CD4-positive, CD25-positive, alpha-beta regulatory T cell (primary cell): Measurements from ENCODE around the gene CD247. TPM values are rescaled to one million over a fixed set of nuclear protein-coding genes. Genes with fewer than 3 reads are reported as not detected.
A peak's percentile ranks its signal among the peaks of the same experiment; 100 is the strongest.

Experiments used
- ATAC-seq, 2 donors: fragments of 150-1000 bp; cut with Tn5 transposase; one replicate each; pipeline ENCODE4 v1.10.0; 2021; ENCODE audit warnings: low read depth in 2 of 2, moderate number of reproducible peaks in 2 of 2, moderate library complexity in 1 of 2
- DNase-seq, 3 donors: peaks; one replicate each; pipeline versions ENCODE4 v3.0.0 to v3.0.0-alpha.2; 2012 to 2022; ENCODE audit warnings: mixed read lengths in 1 of 3
- H3K27ac ChIP-seq: one replicate; pipeline ENCODE4 v1.7.0; 2013; ENCODE audit warnings: mild to moderate bottlenecking, low read length; ENCODE audit not compliant: insufficient read depth, poor library complexity, severe bottlenecking
- H3K27me3 ChIP-seq: one replicate; pipeline ENCODE4 v1.7.0; 2013; ENCODE audit warnings: low read length; ENCODE audit not compliant: control insufficient read depth, insufficient read depth
- H3K36me3 ChIP-seq: one replicate; pipeline ENCODE4 v1.7.0; 2013; ENCODE audit warnings: mild to moderate bottlenecking, low read length, moderate library complexity; ENCODE audit not compliant: control insufficient read depth, insufficient read depth
- H3K4me1 ChIP-seq: 2 replicates; pipeline ENCODE4 v1.7.0; 2013; ENCODE audit warnings: mild to moderate bottlenecking, low read length; ENCODE audit not compliant: insufficient read depth, control insufficient read depth, poor library complexity, severe bottlenecking
- H3K4me3 ChIP-seq: one replicate; pipeline ENCODE4 v1.7.0; 2013; ENCODE audit warnings: low read depth, mild to moderate bottlenecking, low read length, moderate library complexity
- H3K9me3 ChIP-seq, 2 experiments: 1 replicate in 1 of 2; 2 replicates in 1 of 2; pipeline ENCODE4 v1.7.0; 2013; ENCODE audit warnings: low read length in 2 of 2, mild to moderate bottlenecking in 1 of 2, moderate library complexity in 1 of 2; ENCODE audit not compliant: control insufficient read depth in 2 of 2
- H3K27ac Mint-ChIP-seq, 3 donors: one replicate each; pipeline ENCODE4 v1.8.0; 2020 to 2022; ENCODE audit warnings: mild to moderate bottlenecking in 3 of 3, mixed read lengths in 3 of 3, moderate library complexity in 2 of 3
- H3K27me3 Mint-ChIP-seq: one replicate; pipeline ENCODE4 v1.8.0; 2022; ENCODE audit warnings: mild to moderate bottlenecking, mixed read lengths
- H3K36me3 Mint-ChIP-seq: one replicate; pipeline ENCODE4 v1.8.0; 2020; ENCODE audit warnings: mixed read lengths
- H3K4me1 Mint-ChIP-seq, 4 donors: one replicate each; pipeline ENCODE4 v1.8.0; 2020 to 2022; ENCODE audit warnings: mixed read lengths in 4 of 4, mild to moderate bottlenecking in 1 of 4
- H3K4me3 Mint-ChIP-seq, 4 donors: one replicate each; pipeline ENCODE4 v1.8.0; 2020 to 2022; ENCODE audit warnings: mild to moderate bottlenecking in 4 of 4, mixed read lengths in 4 of 4, moderate library complexity in 3 of 4
- H3K9me3 Mint-ChIP-seq, 7 donors: one replicate each; pipeline ENCODE4 v1.8.0; 2020 to 2022; ENCODE audit warnings: mixed read lengths in 7 of 7, mild to moderate bottlenecking in 3 of 7, moderate library complexity in 2 of 7
- polyA plus RNA-seq, 4 donors: library from polyadenylated mRNA; unstranded; fragments of 300-500 nt; fragmentation: Illumina TruSeq; gene quantifications; one replicate each; pipeline ENCODE4 v1.2.3, GENCODE V29; 2021
- total RNA-seq: library from RNA; stranded (reverse); gene quantifications from one replicate; pipeline ENCODE4 v1.2.3, GENCODE V29; 2022

CD247 gene
- total and polyA plus RNA-seq, 5 donors from 2014 or later, result 410 to 718 (median 424) TPM

DNA sequence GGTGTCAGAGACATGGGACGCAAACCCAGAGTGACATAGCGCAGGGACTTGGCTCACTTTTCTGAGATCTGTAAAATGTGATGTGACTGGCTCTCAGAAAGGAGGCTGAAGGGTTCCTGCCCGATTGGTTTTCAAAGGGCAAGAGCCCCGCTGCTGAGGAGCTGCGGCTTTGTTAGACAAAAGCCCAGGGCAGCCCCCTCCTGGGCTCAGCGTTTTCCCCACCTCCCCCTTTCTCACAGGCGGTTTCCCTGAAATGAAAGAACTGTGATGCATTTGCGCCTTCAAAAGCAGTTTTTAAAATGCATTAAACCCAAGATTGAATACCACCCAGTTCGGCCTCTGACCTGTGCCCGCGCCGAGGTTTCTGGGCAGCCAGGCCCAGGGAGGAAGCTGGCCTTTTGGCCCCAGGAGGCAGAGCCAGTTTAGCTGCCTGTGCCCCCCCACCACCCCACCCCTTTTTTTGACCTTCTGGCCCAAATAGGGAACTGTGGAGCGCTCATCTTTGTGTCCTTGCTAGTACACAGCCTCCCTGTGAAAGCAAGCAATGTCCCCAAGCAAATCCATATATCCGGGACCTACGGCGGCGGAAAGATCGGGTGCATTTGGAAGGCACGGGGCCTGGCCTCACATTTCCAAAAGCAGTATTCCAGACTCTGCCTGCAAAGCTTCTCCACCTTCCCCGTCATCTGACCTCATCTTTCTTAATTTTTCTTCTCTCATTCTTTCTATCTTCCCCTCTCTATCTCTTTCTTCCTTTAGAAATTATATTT, 28.6 kb downstream of the CD247 start:
- DNase-seq, result peak; percentile 43 to 46 (median 45)
- Mint-ChIP-seq H3K4me3 (peak overlapping the region; percentile 66 to 88 (median 84)), H3K4me1 (peaks cover 29 to 98% (median 81%) of the 10 kb centered on the region in 4 donors), H3K36me3 (peaks cover 47% of the 10 kb centered on the region), H3K27me3 (peaks cover 5% of the 10 kb centered on the region), H3K27ac (peak overlapping the region; percentile 83 to 98 (median 94)), H3K9me3 (no peaks in the 10 kb centered on the region)
- peak overlapping the region; percentile 78 for H3K27ac ChIP-seq
- no peaks in the 10 kb centered on the region for H3K9me3 ChIP-seq
- H3K27me3 ChIP-seq, result no peaks in the 10 kb centered on the region
- peaks cover 37% of the 10 kb centered on the region for H3K36me3 ChIP-seq
- peak overlapping the region; percentile 56 for H3K4me3 ChIP-seq
- peak; percentile 54 for ATAC-seq
- peaks cover 95% of the 10 kb centered on the region for H3K4me1 ChIP-seq

DNA sequence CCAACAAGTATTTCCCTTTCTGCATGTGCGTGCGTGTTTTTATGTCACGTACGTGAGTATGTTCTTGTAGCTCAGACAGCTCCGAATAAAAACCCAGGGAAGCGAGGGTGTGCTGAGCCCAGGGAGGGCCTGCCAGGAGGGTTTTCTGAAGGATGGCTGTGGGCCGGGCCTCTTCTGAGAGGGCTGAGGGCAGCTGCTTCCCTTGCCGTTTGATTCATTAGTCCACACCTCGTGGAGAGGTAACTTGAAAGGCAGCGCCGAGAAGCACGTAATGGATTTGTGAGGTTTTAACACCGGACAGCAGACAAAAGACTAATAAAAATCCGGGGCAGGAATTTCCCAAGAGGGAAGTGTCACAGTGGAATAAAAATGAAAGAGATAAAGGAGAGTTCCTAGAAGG, 29.5 kb downstream of the CD247 start:
- H3K9me3 Mint-ChIP-seq, result no peaks in the 10 kb centered on the region
- peaks cover 5% of the 10 kb centered on the region for H3K27me3 Mint-ChIP-seq
- peaks cover 45% of the 10 kb centered on the region for H3K36me3 Mint-ChIP-seq
- ATAC-seq (no peak), DNase-seq (no peak)
- H3K4me1 Mint-ChIP-seq, result peaks cover 32 to 98% (median 79%) of the 10 kb centered on the region in 4 donors
- peak overlapping the region; percentile 76 to 91 (median 82) for H3K4me3 Mint-ChIP-seq
- Histone ChIP-seq H3K27me3 (no peaks in the 10 kb centered on the region), H3K36me3 (peaks cover 28% of the 10 kb centered on the region), H3K4me1 (peaks cover 95% of the 10 kb centered on the region), H3K9me3 (no peaks in the 10 kb centered on the region), H3K4me3 (peak overlapping the region; percentile 56), H3K27ac (peak overlapping the region; percentile 78)
- H3K27ac Mint-ChIP-seq, result peak overlapping the region; percentile 83 to 94 (median 94)

DNA sequence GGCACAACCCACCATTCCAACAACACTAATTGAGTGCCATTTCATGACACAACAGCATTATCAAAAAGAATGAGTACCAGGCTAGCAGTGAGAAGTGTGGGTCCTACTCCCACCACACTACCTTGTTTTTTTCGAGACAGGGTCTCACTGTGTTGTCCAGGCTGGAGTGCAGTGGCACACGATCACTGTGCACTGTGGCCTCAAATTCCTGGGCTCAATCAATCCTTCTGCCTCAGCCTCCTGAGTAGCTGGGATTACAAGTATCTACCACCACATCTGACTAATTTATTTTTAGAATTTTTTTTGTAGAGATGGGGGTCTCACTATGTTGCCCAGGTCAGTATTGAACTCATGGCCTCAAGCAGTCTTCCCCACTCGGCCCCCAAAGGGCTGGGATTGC, 30.7 kb downstream of the CD247 start:
- Mint-ChIP-seq H3K4me3 (peak overlapping the region; percentile 76 to 91 (median 82)), H3K27ac (peak overlapping the region; percentile 83 to 94 (median 94)), H3K36me3 (peaks cover 45% of the 10 kb centered on the region), H3K27me3 (peaks cover 5% of the 10 kb centered on the region), H3K9me3 (no peaks in the 10 kb centered on the region), H3K4me1 (peaks cover 38 to 97% (median 78%) of the 10 kb centered on the region in 4 donors)
- Histone ChIP-seq H3K4me1 (peaks cover 95% of the 10 kb centered on the region), H3K27me3 (no peaks in the 10 kb centered on the region), H3K27ac (peak overlapping the region; percentile 78), H3K9me3 (no peaks in the 10 kb centered on the region), H3K4me3 (peak overlapping the region; percentile 11), H3K36me3 (peaks cover 28% of the 10 kb centered on the region)
- ATAC-seq, result no peak
- no peak for DNase-seq

DNA sequence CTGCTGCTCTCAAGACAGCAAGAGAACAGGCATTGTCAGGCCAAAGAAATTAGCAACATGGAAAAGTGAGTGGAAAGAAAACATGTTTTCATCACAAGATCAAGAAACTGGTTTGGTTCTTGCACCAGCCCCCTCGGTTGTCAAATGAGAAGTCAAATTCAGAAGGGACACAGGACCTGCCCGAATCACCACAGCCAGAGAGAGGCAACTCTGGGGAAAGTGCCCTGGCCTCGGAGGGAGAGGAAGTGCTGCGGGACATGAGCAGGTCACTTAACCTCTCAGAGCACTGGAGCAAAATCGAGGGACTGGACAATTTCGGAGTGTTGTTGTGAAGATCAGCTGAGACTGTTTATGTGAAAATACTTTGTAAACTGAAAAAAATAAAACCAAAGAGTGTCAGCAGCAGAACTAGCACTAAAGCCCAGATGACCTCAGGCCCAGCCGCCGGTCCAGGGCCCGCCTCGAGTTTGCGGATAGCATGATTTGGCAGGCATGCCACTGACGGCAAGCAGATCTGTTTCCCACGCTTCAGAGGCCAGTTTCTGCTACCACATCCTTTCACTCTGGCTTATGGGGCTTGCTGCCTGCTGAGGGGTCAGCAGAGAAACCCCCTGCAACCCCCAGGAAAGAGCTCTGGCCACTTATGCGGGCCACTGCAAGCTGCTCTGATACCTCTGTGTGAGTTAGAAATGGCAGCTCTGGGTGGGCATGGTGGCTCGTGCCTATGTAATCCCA, 32.1 kb downstream of the CD247 start:
- Histone ChIP-seq H3K27me3 (no peaks in the 10 kb centered on the region), H3K4me3 (peak overlapping the region; percentile 38), H3K36me3 (peaks cover 31% of the 10 kb centered on the region), H3K27ac (peak overlapping the region; percentile 70), H3K9me3 (no peaks in the 10 kb centered on the region), H3K4me1 (peaks cover 95% of the 10 kb centered on the region)
- ATAC-seq (no peak), DNase-seq (no peak)
- Mint-ChIP-seq H3K9me3 (no peaks in the 10 kb centered on the region), H3K4me1 (peaks cover 40 to 97% (median 77%) of the 10 kb centered on the region in 4 donors), H3K36me3 (peaks cover 46% of the 10 kb centered on the region), H3K27me3 (peaks cover 5% of the 10 kb centered on the region), H3K4me3 (peak overlapping the region; percentile 80 to 90 (median 85)), H3K27ac (peak overlapping the region; percentile 95 to 96 (median 96))

DNA sequence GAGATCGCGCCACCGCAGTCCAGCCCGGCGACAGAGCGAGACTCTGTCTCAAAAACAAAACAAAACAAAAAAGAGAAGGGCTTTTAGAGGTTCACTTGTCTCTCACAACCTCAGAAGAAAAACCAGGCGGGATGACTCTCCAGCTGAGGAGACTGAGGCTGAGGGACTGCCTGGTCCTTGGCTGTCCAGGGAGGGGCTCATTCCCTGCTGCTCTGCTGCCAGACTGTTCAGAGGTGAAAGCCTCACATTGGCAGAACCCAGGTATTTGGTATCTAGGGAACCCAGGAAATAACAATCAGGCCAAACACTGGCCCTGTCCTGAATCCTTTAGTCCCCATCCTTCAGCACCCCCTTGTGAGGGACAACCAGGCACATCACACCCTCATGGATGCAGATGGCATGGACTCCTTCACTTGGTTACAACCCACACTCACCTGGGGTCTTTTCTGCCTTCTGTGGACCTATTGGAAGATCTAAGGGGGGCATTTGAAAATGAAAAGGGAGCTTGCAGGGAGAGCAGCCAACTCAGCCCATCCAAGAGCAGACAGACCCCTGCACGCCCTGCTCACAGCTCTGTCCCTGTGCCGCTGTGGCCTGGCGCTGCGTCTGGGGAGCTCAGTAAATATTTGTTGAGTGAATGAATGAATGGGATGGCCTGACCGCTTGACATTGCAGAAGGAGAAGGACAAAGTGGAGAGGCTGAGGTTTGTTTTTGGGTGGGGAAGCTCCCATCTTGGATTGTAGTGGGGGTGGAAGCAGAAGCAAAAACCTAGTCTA, 33.4 kb downstream of the CD247 start:
- peaks cover 39% of the 10 kb centered on the region for H3K36me3 ChIP-seq
- H3K27ac ChIP-seq, result peak overlapping the region; percentile 70
- no peaks in the 10 kb centered on the region for H3K27me3 ChIP-seq
- Mint-ChIP-seq H3K4me3 (peak overlapping the region; percentile 78 to 87 (median 84)), H3K9me3 (no peaks in the 10 kb centered on the region), H3K4me1 (peaks cover 44 to 98% (median 77%) of the 10 kb centered on the region in 4 donors), H3K36me3 (peaks cover 49% of the 10 kb centered on the region), H3K27me3 (peaks cover 5% of the 10 kb centered on the region), H3K27ac (peak overlapping the region; percentile 95 to 96 (median 96))
- no peaks in the 10 kb centered on the region for H3K9me3 ChIP-seq
- DNase-seq (no peak), ATAC-seq (no peak)
- peaks cover 98% of the 10 kb centered on the region for H3K4me1 ChIP-seq
- H3K4me3 ChIP-seq, result peak overlapping the region; percentile 38

DNA sequence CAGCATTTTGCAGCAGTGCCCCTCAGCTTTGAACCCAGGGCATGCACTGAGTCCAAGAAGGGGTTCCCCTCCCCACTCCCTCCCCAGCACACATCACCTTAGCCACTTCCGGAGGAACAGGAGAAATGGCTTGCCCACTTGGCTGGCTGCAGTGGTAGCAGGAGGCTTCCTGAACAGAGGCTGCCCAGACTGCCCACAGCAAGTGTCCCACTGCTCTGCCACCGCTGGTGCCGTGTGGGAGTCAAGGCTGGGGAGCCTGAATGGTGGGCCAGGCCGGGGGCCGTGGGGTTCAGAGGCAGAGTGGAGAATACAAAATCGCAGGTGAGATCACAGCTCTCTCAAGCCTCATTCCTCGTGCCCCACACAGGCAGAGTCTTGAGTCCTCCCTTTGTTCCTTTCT, 34.5 kb downstream of the CD247 start:
- peak overlapping the region; percentile 70 for H3K27ac ChIP-seq
- H3K9me3 ChIP-seq, result no peaks in the 10 kb centered on the region
- Mint-ChIP-seq H3K36me3 (peaks cover 56% of the 10 kb centered on the region), H3K9me3 (no peaks in the 10 kb centered on the region), H3K4me1 (peaks cover 41 to 100% (median 78%) of the 10 kb centered on the region in 4 donors), H3K4me3 (peak overlapping the region; percentile 78 to 87 (median 84)), H3K27ac (peak overlapping the region; percentile 95 to 96 (median 96)), H3K27me3 (peaks cover 5% of the 10 kb centered on the region)
- ATAC-seq, result peak; percentile 18 to 21
- no peaks in the 10 kb centered on the region for H3K27me3 ChIP-seq
- peak in 1 of 3 donors; percentile 52 for DNase-seq
- peak overlapping the region; percentile 47 for H3K4me3 ChIP-seq
- H3K36me3 ChIP-seq, result peaks cover 41% of the 10 kb centered on the region
- peaks cover 97% of the 10 kb centered on the region for H3K4me1 ChIP-seq

DNA sequence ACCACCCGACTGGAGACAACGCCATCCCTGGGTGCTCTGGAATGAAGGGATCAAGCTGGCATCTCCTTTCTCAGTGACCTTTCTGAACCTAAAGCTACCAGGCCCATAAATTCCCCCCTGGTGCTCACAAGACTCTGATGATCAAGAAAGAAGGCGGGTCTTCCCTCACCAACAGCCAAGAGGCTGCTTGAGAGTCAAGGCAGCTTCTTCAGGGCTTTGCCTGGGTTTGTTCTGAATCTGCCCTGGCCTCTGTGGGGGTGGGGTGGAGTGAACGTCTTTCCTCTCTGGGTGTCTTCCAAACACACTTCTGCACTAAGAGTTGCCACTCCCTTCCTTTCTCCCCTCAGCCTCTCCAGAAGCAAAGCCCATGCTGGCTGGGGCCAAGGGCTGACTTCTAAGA, 36.1 kb downstream of the CD247 start:
- peak overlapping the region; percentile 87 to 95 (median 92) for H3K27ac Mint-ChIP-seq
- H3K27ac ChIP-seq, result peak overlapping the region; percentile 69
- H3K36me3 Mint-ChIP-seq, result peaks cover 60% of the 10 kb centered on the region
- no peaks in the 10 kb centered on the region for H3K27me3 ChIP-seq
- peaks cover 5% of the 10 kb centered on the region for H3K27me3 Mint-ChIP-seq
- H3K9me3 ChIP-seq, result no peaks in the 10 kb centered on the region
- H3K36me3 ChIP-seq, result peaks cover 43% of the 10 kb centered on the region
- H3K9me3 Mint-ChIP-seq, result no peaks in the 10 kb centered on the region
- H3K4me3 ChIP-seq, result peak overlapping the region; percentile 53
- peaks cover 38 to 98% (median 74%) of the 10 kb centered on the region in 4 donors for H3K4me1 Mint-ChIP-seq
- H3K4me3 Mint-ChIP-seq, result peak overlapping the region; percentile 78 to 88 (median 82)
- H3K4me1 ChIP-seq, result peaks cover 97% of the 10 kb centered on the region
- ATAC-seq, result peak; percentile 19 to 27
- DNase-seq, result peak; percentile 31 to 86 (median 55)
